Endothelial cell (in vitro differentiated cells): Measurements from ENCODE around the gene ZFHX3. TPM values are rescaled to one million over a fixed set of nuclear protein-coding genes. Genes with fewer than 3 reads are reported as not detected.

Experiments used
- DNase-seq: peaks from one replicate; pipeline ENCODE4 v3.0.0; 2021; ENCODE audit warnings: low spot score
- H3K27ac Mint-ChIP-seq: one replicate; pipeline ENCODE4 v1.8.0; 2021; ENCODE audit warnings: mixed read lengths, inconsistent platforms; ENCODE audit not compliant: unreplicated experiment
- H3K27me3 Mint-ChIP-seq: one replicate; pipeline ENCODE4 v1.8.0; 2021; ENCODE audit warnings: mild to moderate bottlenecking, moderate library complexity, mixed read lengths, inconsistent platforms; ENCODE audit not compliant: unreplicated experiment
- H3K36me3 Mint-ChIP-seq: one replicate; pipeline ENCODE4 v1.8.0; 2021; ENCODE audit warnings: mild to moderate bottlenecking, low read depth, mixed read lengths, inconsistent platforms; ENCODE audit not compliant: unreplicated experiment
- H3K4me1 Mint-ChIP-seq: one replicate; pipeline ENCODE4 v1.8.0; 2021; ENCODE audit warnings: mild to moderate bottlenecking, mixed read lengths, inconsistent platforms; ENCODE audit not compliant: unreplicated experiment
- H3K4me3 Mint-ChIP-seq: one replicate; pipeline ENCODE4 v1.8.0; 2021; ENCODE audit warnings: mild to moderate bottlenecking, mixed read lengths, inconsistent platforms; ENCODE audit not compliant: unreplicated experiment
- H3K9me3 Mint-ChIP-seq: one replicate; pipeline ENCODE4 v1.8.0; 2021; ENCODE audit warnings: mixed read lengths, inconsistent platforms; ENCODE audit not compliant: unreplicated experiment
- CTCF ChIP-seq: fragments of 200-600 bp; sonication (generic); IDR thresholded peaks from one replicate; pipeline ENCODE4 v1.5.0; 2021; ENCODE audit warnings: antibody characterized with exemption; ENCODE audit not compliant: unreplicated experiment
- total RNA-seq: library from RNA; stranded (reverse); fragmentation: NEBNext Ultra II Directional; extraction: Animal tissue kit (Norgen Biotek cat#: 25700); gene quantifications from one replicate; pipeline ENCODE4 v1.2.1, GENCODE V29; 2021; ENCODE audit not compliant: unreplicated experiment

The ZFHX3 gene
- total RNA-seq, 1 donor from 2014 or later, result 17.7 TPM

GRCh38 chr16:72957303-72958277, 90.3 kb downstream of the ZFHX3 start:
- DNase-seq, result no peak
- TF ChIP-seq CTCF, result no peak
- peaks cover 31% of the 10 kb centered on the region for H3K36me3 Mint-ChIP-seq
- no peaks in the 10 kb centered on the region for H3K4me1 Mint-ChIP-seq
- H3K27me3 Mint-ChIP-seq, result peaks cover 8% of the 10 kb centered on the region
- no peak overlapping the region for H3K27ac Mint-ChIP-seq
- no peaks in the 10 kb centered on the region for H3K9me3 Mint-ChIP-seq
- H3K4me3 Mint-ChIP-seq, result peak overlapping the region; percentile 35

GRCh38 chr16:72956124-72957064, 91.5 kb downstream of the ZFHX3 start:
- TF ChIP-seq CTCF, result no peak
- no peaks in the 10 kb centered on the region for H3K4me1 Mint-ChIP-seq
- no peaks in the 10 kb centered on the region for H3K9me3 Mint-ChIP-seq
- H3K27ac Mint-ChIP-seq, result no peak overlapping the region
- no peak overlapping the region for H3K4me3 Mint-ChIP-seq
- peaks cover 9% of the 10 kb centered on the region for H3K27me3 Mint-ChIP-seq
- H3K36me3 Mint-ChIP-seq, result peaks cover 32% of the 10 kb centered on the region
- no peak for DNase-seq

GRCh38 chr16:72952811-72953271, 95.1 kb downstream of the ZFHX3 start:
- H3K4me3 Mint-ChIP-seq, result no peak overlapping the region
- no peak overlapping the region for H3K27ac Mint-ChIP-seq
- no peaks in the 10 kb centered on the region for H3K4me1 Mint-ChIP-seq
- no peaks in the 10 kb centered on the region for H3K9me3 Mint-ChIP-seq
- H3K27me3 Mint-ChIP-seq, result peaks cover 7% of the 10 kb centered on the region
- no peak for DNase-seq
- H3K36me3 Mint-ChIP-seq, result peaks cover 40% of the 10 kb centered on the region
- TF ChIP-seq CTCF, result no peak

GRCh38 chr16:72952404-72952803, 95.5 kb downstream of the ZFHX3 start:
- Mint-ChIP-seq H3K4me1 (no peaks in the 10 kb centered on the region), H3K27me3 (peaks cover 7% of the 10 kb centered on the region), H3K9me3 (no peaks in the 10 kb centered on the region), H3K27ac (no peak overlapping the region), H3K36me3 (peaks cover 40% of the 10 kb centered on the region), H3K4me3 (no peak overlapping the region)
- DNase-seq, result no peak
- no peak for TF ChIP-seq CTCF
